ENCODE results near the gene MICALL1. TPM values are rescaled to one million over a fixed set of nuclear protein-coding genes. Genes with fewer than 3 reads are reported as not detected.
"Not testable (repeated sequence)": the region's sequence is repeated elsewhere in the genome, so short reads cannot be mapped to it uniquely, and the experiment has no call there.

Gene MICALL1
- polyA plus RNA-seq, 5 donors, result 15.3 to 25.1 (median 15.9) TPM

DNA sequence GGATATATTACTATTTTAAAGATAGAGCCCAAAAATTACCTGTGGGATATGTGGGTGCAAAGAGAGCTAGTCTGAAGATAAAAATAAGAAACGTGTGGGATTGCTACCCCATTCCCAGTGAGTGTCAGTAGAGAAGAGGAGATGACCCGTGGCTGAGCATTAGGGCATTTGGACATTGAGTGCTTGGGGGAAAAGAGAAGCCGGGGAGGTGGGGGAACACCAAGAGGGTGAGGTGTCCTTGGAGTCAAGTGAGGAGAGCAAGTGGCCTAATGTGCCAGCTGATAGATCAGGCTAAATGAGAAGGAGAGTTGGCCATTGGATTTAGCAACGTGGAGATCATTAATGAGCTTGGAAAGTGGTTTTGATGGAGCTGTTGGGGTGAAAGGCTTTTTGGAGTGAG is 48.6 kb downstream of the MICALL1 start:
- no peak for DNase-seq

DNA sequence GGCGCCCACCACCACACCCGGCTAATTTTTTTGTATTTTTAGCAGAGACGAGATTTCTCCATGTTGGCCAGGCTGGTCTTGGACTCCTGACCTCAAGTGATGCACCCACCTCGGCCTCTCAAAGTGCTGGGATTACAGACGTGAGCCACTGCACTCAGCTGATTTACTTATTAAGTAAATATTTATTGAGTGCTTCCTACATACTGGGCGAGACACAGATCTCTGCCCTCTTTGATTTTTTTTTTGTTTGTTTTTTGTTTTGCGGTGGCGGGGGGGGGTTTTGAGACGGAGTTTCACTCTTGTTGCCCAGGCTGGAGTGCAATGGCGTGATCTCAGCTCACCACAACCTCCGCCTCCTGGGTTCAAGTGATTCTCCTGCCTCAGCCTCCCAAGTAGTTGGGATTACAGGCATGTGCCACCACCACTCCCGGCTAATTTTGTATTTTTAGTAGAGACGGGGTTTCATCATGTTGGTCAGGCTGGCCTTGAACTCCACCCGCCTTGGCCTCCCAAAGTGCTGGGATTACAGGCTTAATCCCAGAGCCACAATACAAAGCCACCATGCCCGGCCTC is 49.8 kb downstream of the MICALL1 start:
- DNase-seq, result not testable (repeated sequence)

DNA sequence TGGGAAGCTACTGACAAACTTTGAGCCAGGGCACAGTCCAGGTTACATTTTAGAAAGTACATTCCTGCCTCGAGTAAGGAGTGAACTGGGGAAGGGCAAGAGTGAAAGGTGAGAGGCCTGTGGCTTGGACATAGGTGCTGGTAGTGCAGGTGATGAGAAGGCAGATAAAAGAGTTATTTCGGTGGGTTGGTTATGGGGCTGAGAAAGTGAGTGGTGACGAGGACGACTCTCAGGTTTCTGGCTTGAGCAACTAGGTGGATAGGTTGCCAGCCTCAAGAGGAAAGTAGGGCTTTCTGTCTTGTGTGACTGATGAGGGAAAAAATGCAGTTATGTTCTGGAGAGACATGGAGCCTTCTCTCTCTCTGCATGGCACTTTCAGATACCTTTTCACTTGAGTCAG is 51.1 kb downstream of the MICALL1 start:
- DNase-seq, result no peak

DNA sequence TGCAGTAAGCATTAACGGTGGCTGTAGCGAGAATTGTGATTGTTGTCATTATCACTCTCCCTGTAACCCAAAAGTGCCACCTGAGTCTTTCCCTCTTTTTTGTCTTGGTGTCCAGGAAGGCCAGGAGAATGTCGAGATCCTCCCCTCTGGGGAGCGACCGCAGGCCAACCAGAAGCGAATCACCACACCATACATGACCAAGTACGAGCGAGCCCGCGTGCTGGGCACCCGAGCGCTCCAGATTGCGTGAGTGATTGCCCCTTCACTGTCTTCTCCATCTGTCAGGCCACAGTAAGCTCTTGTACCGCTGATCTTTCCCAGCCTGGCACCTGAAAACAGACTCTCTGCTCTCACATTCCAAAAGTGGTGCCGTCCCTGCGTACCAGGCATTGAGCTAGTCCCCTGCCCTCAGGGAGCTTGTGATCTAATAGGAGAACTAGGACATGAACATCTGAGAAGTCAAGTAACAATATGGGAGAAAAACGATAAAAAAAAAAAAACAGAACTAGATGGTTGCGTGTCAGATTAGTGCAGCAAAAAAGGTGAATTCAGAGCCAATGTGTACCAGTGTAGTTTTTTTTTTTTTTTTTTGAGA is 53.2 kb downstream of the MICALL1 start:
- DNase-seq, result no peak

DNA sequence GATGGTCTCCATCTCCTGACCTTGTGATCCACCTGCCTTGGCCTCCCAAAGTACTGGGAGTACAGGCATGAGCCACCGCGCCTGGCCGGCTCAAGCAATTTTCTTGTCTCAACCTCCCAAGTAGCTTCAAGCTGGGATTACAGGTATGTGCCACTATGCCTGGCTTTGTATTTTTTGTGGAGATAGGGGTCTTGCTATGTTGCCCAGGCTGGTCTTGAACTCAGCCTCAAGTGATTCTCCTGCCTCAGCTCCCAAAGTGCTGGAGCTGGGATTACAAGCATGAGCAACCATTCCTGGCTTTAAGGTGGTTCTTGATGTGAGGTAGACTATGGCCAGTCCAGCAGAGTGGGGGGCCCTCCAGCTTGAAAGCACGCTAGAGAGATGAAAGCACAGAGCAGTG is 55.0 kb downstream of the MICALL1 start:
- DNase-seq, result no peak

DNA sequence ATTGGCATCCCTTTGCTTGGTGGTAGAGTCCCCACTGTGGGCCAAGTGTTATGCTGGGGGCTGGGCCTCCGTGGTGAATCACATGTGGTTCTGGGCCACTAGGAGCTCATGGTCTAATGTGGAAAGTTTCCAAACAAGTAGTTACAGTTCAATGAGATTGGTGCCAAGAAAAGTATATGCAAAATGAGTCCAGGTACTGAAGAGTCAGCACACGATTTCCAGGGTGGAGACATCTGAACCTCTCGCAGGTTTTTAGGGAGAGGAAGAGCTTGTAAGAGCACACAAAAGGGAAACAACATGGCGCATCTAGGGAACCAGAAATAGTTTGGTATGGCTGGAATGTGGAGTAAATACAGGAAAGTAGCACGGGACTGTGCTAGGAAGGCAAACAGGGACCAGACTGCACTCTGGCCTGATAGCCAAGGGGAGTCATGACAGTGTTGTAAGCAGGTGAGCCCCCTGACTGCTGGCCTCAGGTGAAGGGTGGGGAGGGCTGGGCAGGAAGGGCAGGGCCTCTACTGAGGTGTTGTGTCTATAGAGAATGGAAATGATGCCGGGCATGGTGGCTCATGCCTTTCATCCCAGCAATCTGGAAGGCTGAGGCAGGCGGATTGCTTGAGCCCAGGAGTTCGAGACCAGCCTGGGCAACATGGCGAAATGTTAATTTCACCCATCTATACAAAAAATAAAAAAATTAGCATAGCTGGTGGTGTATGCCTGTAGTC is 60.0 kb downstream of the MICALL1 start:
- DNase-seq, result no peak

DNA sequence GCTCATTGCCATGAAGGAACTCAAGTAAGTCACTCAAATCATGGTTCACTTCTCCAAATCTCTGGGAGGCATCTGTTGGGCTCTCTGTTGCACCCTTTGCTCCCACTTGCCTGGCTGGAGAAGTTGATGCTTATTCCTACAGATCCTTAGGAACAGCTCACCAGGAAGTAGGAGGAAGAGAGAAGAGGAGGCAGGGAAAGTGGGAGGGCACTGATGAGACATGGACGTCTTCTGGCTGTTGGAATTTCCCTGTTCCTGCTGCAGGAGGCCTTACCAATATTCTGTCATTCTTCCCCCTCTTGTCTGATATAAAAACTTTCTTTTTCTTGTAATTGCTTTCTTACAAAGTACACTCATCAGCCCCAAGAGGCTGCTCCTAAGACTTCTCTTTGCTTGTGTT is 61.0 kb downstream of the MICALL1 start:
- DNase-seq, result no peak

DNA sequence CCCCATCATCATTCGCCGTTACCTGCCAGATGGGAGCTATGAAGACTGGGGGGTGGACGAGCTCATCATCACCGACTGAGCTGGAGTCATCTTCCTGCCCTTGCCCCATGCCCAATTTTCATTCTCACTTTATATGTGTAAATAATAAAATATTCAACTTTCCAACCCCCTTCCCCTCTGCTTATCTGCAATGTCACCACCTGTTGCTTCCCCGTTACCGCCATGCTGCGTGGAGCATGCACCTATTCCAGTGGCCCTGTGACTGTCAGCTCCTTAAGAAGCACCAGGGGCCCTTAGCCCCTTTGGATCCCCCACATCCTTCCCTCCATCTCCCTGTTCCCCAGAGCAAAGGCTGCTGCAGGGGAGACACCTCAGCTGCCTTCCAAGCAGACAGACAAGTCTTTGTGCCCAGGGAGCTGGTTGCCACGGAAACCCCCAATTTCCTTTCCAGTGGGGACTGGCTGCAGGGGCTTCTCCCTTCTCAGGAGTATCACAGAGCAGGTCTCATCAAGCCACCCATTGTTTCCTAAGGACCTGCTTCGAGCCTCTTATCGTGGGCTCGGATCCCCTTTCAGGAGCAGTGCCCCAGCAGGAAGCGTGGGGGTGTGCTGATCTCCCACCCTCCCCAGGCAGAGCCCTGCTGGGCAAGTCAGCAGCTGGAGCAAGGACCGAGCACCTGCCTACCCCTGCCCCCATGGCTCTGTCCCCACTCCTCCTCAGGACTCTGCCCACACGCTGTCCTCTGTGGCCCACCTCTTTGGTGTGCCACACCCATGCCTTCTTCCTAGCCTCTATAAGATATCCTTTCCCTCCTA is 61.7 kb downstream of the MICALL1 start:
- DNase-seq, result no peak

DNA sequence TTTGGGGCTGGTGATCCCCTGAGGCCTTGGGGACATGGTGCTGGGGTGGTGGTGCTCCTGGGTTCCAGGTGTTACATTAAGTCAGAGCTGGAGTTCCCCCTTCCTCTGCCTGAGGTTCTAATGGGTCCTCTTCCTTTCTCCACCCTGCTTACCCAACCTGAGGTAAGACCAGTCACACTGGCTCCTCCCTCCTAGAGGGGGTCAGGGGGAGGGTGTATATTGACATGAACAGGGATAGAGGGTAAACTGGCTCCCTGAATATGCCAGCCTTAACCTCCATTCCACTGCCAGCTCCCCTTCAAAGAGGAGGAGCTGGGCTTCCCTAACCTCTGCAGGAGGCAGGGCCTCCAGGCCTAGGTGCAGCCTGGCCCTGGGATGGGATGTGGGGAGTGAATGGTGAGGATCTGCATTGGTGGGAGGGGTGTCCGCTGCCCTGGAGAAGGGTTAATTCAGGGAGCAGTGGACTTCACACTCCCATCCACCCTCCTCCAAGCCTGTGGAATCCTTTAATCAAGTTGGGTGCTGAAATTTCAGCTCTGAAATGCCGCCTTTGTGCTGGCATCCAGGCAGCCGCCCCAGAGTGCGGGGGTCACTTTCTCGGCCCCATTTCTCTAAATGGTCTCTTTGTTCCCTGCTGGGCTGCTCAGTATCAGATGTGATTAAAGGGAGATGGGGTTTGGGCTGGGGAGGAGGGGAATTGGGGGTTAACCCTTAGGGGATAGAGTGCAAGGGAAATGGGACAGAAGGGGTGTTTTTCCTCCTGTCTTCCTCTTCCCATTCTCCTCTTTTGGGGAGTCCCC is 62.6 kb downstream of the MICALL1 start:
- DNase-seq, result no peak

DNA sequence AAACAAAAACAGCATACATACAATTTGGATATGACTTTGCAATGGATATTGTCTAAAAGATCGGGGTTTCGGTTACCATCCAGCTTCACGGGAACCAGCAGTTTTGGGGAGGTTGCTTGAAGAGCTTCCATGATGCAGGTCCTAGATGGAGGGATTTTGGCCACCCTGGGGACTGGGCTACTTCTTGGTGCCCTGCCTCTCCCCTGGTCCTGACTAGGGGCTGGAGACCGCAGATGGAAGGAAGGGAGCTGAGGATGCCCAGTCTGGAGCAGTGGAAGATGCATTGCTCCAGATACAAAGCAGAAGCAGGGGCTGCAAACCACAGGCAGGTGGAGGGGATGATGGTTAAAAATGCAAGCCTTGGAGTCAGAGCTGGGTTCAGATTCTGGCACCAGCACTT is 64.8 kb downstream of the MICALL1 start:
- no peak for DNase-seq

DNA sequence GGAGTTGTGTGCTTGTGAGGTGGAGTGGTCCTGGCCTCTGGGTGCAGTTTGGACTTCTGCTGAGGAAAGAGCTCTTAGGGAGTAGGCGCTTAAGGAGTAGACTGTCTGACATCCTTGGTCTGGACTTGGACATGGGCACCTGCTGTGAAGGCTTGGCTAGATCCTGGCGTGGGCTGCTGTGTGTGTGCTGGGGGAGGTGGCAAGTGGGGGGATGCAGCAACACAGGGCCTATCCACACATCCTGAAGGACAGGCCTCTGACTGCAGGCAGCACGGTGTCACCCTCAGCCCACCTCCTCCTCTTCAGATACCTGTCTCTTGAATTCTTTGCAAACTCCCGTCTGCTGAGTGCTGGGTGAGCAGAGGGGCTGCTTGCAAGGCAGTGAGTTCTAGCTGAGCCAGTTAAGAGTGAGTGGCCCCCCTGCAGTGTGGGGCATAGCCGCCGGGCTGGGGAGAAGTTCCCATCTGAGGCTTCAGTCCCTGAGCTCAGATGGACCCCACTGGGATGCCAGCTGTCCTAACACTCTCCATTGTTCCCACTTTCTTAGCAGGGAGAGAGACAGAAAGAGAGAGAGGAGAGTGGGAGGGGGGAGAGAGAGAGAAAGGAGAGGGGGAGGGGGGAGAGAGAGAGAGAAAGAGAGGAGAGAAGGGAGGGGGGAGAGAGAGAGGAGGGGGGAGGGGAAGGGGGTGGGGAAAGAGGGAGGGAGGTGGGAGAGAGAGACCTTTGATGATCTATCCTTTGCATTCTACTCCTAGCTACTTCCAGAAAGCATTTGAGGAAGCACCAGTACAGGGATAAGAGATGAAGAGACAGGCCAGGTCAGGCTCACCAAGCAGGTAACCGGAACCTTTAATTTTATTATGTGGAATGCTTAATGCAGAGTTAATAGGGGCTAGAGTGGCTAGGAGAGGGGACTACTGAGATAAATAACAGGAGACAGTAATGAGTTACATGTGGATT is 65.7 kb downstream of the MICALL1 start:
- no peak for DNase-seq

DNA sequence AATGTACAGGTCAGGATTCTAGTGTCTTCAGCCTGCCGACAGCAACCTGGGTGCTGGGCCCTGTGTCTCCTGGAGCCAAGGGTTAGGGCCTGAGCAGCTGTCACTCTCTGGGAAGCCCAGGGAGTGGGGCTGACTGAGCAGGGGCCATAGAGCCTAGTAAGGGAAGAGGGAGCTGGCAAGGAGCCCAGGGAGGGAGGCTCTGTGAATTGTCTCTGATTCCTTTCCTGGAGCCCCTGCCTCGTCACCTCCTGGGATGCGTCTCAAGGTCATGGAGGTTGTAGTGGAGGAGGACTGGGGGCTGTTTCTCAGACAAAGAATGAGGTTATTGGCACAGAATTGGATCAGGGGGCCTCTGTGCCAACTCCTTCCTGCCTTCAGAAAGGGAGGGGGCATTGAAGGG is 66.4 kb downstream of the MICALL1 start:
- DNase-seq, result no peak

DNA sequence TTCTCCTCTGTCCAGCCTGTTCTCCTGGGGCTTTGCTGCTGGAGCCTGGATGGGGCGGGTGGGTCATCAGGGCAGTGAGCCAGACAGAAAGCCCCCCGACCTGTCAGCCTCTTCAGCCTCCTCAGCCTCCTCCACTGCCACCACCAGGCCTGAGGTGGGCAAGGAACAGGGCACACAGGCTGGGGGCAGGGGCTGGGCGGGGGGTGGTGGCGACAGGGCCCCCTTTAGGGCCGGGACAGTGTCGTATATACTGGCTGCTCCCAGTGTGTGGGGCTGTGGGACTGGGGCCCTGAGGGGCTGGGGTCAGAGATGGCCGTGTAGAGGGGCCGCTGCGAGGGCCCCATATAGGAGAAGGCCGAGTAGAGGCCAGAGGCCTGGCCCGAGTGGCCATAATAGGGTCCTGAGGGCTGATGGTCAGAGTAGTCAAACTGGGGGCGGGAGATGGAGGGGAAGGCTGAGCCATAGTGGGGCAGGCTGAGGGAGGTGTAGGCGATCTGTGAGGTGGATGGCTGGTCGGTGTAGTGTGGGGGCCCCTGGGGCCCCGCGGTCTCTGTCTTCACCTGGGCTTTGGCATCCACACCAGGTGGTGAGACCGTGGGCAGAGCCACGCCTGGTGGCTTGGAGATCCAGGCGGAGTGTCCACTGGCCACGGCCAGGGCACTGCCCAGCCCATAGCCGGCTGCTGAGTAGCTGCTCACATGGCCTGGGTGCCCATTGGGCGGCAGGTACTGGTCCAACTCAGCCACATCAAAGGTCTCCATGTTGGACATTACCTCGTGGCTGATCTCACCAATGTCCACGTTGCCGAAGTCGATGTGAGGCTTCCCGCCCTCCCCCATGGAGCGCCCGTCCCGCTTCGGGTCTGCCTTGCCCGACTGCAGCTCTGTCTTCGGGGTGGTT is 67.4 kb downstream of the MICALL1 start:
- DNase-seq, result no peak

DNA sequence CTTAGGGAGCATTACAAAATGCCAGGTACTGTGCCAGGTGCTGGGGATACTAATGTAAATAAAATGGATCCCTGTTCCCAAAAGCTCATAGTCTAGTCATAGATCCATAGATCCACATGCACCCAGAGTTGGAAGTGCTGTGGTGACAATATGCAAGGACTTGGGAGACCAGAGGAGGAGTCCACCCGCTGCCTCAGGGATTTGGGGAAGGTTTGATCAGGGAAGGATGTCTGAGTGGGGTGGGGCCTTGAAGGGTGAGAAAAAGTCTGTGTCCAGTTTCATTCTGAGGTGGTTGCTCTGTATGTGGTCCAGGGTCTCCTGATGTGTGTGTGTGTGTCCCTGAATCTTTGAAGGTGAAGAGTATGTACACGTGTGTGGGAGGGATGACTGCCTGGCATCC is 69.1 kb downstream of the MICALL1 start:
- DNase-seq, result no peak

DNA sequence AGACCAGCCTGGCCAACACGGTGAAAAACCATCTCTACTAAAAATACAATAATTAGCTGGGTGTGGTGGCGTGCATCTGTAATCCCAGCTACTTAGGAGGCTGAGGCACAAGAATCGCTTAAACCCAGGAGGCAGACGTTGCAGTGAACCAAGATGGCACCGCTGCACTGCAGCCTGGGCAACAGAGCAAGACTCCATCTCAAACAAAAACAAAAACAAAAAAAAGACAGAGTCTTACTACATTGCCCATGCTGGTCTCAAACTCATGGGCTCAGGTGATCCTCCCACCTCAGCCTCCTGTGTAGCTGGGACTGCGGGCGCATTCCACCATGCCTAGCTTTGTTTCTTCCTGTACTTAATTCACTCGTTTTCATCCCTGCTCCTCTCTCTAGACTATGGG is 69.9 kb downstream of the MICALL1 start:
- DNase-seq, result not testable (repeated sequence)

DNA sequence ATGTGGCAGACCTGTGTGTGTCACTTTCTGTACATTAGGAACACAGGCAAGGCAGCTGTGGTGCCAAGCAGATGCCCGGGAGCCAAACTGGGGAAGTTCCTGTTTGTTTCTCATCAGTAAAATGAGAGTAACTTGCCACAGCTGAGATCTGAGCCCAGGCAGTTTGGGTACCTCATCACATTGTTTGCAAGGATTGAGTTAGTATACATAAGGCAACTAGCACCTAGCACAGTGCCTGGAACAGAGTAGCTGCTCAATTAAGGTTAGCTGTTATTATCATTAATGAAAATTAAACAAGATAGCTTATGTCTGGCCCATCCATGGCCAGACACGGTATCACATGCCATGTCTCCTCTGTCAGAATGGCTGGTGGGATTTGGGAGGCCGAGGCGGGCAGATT is 70.5 kb downstream of the MICALL1 start:
- no peak for DNase-seq

DNA sequence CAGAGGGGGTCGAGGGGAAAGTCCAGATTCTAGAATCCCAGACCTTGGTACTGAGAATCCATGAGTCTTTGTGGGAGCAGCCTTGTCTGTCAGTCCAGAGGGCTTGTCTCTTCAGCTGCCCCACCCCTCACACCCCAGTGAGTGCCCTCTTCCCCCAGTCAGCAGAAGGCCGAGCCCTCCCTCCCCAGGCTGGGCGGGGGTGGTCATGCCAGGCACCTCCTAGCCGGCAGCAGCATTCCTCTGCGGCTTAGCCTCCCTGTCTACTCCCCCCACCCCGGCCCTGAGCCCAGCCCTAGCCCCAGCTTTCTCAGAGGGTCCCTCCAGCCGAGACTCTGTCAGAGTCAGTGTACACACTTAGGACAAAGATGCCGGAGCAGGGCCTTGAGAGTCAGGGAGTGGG is 73.7 kb downstream of the MICALL1 start:
- no peak for DNase-seq

DNA sequence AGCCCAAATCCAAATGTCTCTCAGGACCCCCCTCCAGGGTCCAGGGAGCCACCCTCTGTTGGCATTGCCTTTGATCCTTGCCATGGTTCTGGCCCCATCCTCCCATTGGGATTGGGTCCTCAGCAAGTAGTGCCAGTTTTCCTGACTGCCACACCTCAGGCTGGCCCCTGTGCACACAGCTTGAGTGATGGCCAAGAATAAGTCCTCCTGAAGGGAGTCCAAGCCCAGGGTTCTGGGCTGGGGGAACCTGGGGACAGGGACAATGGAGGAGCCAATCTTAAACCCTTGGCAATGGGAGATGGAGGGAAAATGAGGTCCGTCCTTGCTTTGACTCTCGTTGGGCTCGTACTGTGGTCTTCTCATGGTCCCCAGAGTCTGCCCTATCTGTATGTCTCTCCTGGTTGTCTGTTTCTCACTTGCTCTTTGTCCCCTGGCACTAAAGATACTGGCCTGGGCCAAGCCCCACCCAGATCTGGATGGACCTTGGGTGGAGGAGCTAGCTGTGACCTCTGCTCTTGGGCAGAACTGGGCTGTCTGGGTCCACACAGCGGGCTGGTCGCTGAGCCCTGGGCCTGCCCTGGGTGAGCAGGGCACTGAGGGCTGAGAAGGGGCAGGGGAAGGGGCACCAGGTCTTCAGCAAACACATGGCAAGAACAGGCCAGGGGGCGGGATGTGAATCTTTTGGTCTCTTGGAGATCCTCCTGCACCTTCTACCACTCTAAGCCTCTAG is 75.3 kb downstream of the MICALL1 start:
- DNase-seq, result no peak
